CD4-positive, alpha-beta T cell treated with Interleukin-15 for 1 hour (primary cell): Measurements from ENCODE around the gene ADNP2.
"Not testable (repeated sequence)": the region's sequence is repeated elsewhere in the genome, so short reads cannot be mapped to it uniquely, and the experiment has no call there.

Experiments used
- DNase-seq: peaks from one replicate; pipeline ENCODE4 v3.0.0-alpha.2; 2020

The ADNP2 gene

GRCh38 chr18:80148326-80149199 lies 39.5 kb downstream of the ADNP2 start:
- no peak for DNase-seq

DNA sequence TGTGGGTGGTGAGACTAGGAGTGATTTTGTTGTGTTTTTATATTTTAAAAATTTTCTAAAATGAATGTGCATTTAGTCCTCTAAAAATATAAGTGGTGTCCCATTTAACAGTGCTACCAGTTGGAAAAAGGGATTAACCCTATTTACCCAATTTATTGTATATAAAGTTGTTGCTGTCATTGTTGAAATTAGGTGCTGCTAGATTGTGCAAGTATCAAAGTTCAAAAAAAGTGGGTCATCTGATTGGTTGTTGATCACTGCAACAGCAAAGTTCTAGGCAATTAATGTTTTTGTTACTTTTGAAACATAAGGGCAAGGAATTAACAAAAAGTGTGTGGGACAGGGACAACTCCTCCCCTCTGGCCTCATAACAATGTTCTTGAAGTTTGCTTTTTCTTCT lies 40.6 kb downstream of the ADNP2 start:
- DNase-seq: no peak

DNA sequence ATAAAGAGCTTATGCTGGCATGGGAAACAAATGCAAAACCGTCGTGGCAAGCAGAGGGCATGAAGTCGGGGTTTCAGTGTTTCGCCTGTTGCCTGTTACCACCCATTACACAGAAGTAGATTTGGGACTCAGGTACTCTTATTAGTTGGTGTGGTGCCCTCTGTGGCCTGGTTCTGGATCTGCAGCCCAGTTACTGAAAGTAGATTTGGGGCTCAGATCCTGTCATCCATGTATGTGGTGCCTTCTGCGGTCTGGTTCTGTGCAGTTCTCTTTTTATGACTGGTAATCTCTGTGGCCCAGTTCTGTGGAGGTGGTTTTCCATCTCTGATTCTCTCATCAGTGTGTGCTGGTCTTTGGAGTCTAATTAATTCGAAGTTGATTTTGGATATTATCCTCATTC lies 45.2 kb downstream of the ADNP2 start:
- DNase-seq: peak; percentile 39

DNA sequence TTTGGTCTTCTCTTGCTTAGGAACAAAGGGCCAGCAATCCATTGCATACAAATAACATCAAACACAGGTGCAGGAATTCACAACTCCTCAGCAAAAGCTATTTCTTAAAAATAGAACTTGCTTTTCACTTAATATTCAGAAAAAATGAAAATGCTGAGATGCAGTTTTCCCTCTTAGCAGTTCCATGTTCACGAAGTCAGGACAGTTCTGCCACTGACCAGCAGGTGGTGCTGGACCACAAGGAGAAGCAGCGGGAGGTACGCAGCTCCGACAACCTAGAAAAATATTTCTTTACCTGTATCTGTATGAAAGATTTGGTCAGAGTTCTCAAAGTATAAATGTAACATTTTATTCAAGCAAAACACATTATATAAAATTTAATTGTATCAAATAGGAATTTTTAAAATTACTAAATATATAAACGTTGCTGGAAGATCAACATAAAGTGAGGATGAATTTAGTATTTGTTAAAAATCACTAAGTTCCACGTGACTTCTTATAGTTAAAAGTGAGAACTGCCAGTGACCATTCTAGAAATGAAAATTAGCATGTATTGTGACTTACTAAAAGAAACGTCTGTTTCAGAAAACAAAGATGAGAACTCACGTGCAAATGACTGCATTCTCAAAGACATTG lies 48.8 kb downstream of the ADNP2 start:
- DNase-seq: peak; percentile 58

- DNase-seq: no peak
These were observed 49.3 kb downstream of the ADNP2 start for GRCh38 chr18:80158365-80158764.

GRCh38 chr18:80159713-80160636 lies 50.9 kb downstream of the ADNP2 start:
- DNase-seq: peak; percentile 31

GRCh38 chr18:80161781-80162417 lies 52.8 kb downstream of the ADNP2 start:
- DNase-seq: no peak

DNA sequence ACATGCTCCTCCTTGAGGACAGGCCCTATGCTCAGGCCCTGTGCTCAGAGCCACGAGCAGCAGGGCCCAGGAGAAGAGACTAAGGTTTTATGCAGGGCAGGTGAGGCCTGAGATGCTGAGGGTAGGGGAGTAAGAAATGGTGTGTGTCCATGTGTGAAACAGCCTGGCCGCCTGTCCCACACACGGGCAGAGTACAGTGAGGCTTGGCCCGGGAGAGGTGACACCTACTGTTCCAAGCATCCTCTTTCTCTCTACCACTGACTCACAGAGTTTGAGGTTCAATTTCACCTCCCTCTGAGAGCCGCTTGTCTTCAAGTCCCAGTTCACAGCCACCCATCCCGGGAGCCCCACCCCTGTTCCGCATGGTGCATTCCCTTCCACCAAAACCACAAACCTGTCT lies 54.1 kb downstream of the ADNP2 start:
- DNase-seq: no peak

- DNase-seq: not testable (repeated sequence)
These were observed 55.8 kb downstream of the ADNP2 start for GRCh38 chr18:80164727-80165355.

DNA sequence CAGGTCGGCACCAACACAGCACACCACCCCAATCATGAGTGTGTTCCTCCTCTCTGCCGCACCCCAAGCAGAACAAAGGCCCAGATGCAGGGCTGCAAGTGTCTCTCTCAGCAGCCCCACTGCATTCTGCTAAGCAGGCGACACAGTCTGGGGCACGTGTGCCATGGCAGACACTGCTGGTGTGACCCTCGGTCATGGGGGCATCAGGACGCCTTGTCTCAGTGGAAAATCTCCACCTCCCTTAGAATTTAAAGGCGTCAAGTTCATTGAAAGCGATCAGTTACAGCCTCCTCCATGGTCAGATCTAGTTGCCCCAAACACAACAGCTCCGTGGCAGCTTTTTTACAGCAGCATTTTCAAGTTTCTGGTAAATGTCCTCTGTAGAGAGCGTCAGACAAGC lies 57.2 kb downstream of the ADNP2 start:
- no peak for DNase-seq

DNA sequence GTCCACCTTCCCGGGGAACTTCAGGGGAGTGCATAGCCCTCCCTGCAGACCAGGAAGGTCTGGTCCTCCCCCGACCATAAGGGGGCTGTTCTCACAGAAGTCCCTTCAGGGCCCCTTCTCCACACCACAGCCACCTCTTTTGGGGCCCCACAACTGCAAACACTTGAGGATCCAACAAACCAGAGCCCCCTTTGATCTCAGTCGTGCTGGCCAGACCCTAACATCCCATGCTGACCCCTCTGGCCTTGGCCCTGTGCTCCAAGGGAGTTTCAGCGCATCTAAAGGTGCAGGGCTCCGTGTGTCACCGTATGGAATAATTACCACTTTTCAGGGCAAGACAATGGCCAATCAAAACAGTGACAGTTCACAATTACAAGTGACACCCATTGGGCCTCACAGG lies 57.7 kb downstream of the ADNP2 start:
- no peak for DNase-seq

DNA sequence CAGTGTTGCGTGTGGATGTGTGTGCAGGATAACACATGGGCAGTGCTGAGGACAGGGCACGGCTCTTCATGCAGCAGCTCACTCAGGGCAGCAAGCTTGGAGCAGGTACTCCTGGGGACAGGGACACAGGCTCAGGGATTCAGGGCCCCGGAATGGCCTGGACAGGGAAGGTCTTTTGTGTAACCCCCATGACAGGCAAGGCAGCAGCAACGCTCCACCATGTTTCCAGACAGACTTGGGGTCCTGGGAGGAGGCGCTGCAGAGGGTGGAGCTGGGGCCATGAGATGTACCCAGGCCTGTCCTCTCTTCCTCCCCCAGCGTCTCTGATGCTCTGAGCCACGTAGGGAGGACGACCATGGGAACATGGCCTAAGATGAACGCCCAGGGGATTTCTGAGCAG lies 58.3 kb downstream of the ADNP2 start:
- no peak for DNase-seq

DNA sequence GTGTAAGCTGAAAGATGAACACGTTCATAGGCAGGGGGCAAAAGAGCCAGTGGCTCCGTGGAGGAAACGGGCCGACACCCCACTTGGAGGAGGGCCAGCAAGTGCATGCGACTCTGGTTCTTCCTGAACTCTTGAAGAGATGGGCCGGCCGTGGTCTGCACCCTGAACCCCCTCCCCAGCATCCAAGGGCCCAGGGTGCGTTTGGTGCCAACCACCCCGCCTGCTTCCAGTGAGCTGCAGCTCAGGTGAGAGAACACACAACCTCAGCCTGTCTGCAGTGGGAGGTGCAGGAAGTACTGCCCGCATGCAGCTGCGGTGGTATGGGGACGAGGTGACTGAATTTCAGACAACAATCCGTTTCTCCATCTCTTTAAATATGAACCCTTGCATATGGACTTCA lies 58.9 kb downstream of the ADNP2 start:
- DNase-seq: no peak

GRCh38 chr18:80168346-80168745 lies 59.3 kb downstream of the ADNP2 start:
- DNase-seq: no peak

GRCh38 chr18:80168982-80169381 lies 59.9 kb downstream of the ADNP2 start:
- DNase-seq: no peak

DNA sequence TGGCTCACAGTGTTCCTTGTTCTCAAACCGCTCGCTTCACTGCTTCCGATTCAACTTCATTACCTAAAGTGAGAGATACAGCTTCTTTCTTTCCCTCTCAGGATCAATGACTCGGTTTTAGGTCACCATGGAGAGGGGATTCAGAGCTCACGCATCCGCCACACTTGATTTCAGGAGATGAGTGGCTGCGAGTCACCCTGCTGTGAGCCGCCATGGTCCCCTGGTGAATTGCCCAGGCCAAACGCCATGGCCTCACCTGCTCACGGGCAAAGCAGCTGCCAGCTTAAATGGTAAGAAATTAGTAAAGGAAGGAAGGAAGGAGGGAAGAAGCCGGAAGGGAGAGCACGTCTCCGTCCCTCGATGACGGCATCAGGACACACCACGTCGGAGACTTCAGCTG lies 60.5 kb downstream of the ADNP2 start:
- DNase-seq: no peak

- no peak for DNase-seq
These were observed 61.5 kb downstream of the ADNP2 start for GRCh38 chr18:80170395-80171053.

DNA sequence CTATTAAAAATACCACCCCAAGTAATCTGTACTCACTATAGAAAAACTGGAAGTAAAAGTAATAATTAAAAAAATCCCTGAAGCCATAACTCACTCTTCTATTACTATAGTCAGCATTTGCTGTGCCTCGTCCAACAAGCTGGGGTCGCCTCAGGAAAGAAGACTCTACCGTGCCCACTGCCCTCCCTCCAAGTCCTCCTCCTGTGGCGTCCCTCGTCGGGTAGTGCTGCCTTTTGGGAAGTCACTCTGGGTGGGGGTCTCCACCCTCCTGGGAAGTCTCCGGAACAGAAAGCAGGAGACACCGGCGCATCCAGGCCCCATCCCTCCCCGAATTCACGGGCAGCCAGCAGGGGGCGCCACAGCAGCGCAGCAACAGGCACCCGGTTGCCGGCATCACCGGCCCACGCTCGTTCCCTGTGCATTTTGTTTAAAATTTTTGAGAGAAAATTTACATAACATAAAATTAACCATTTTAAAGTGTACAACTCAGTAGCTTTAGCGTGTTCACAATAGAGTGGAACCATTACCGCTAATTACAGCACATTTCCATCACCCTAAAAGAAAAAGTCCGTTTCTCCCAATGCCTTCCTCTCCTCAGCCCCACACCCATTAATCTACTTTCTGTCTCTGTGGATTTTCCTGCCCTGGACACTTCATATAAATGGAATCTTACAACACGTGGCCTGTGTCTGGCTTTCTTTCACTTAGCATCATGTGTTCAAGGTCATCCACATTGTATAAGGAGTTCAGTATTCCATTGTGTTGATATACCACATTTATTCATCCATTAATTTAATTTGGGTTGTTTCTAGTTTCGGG lies 62.2 kb downstream of the ADNP2 start:
- no peak for DNase-seq

- DNase-seq: no peak
These were observed 63.0 kb downstream of the ADNP2 start for GRCh38 chr18:80172056-80172455.

GRCh38 chr18:80173060-80173459 lies 64.0 kb downstream of the ADNP2 start:
- DNase-seq: no peak
